B cell (primary cell): ENCODE data around the gene MLLT10. TPM values are rescaled to one million over a fixed set of nuclear protein-coding genes. Genes with fewer than 3 reads are reported as not detected.

Source experiments
- ATAC-seq: fragments of 200-7000 bp; cut with Tn5 transposase; one replicate; pipeline ENCODE4 v1.10.0; 2021; ENCODE audit warnings: low read depth, mild to moderate bottlenecking, moderate number of reproducible peaks, moderate library complexity
- CTCF ChIA-PET: fragments of 350-600 bp; sonication (Branson Sonifier 250); formaldehyde crosslinking; loops from one replicate; lab custom pipeline; 2021; ENCODE audit warnings: antibody characterized with exemption, inconsistent platforms; lab: Charles Lee
- POLR2A ChIA-PET: fragments of 350-600 bp; sonication (Branson Sonifier 250); formaldehyde crosslinking; loops from one replicate; lab custom pipeline; 2021; ENCODE audit warnings: antibody characterized with exemption; lab: Charles Lee
- DNase-seq: peaks from one replicate; pipeline ENCODE4 v3.0.0; 2013
- H2AFZ ChIP-seq: 2 replicates; pipeline ENCODE4 v1.6.1; 2012; ENCODE audit warnings: mild to moderate bottlenecking, low read depth, low read length; ENCODE audit not compliant: insufficient read depth, poor library complexity, severe bottlenecking
- H3K27ac ChIP-seq, 2 donors: 1 replicate in 1 of 2; 2 replicates in 1 of 2; pipeline ENCODE4 v1.5.1; 2012 to 2013; ENCODE audit warnings: low read length in 2 of 2, mild to moderate bottlenecking in 2 of 2, moderate library complexity in 1 of 2
- H3K27me3 ChIP-seq, 4 experiments: fragments of 200-600 bp in 1 of 4; sonication (generic) in 1 of 4; replicated peaks in 1 of 4; 1 replicate in 2 of 4; 2 replicates in 2 of 4; pipeline versions ENCODE4 v1.6.1 to v1.7.0; 2013 to 2016; ENCODE audit warnings: low read length in 3 of 4, mild to moderate bottlenecking in 2 of 4, mixed read lengths in 1 of 4, moderate library complexity in 1 of 4; ENCODE audit not compliant: insufficient read depth in 4 of 4, control insufficient read depth in 3 of 4; ENCODE audit errors: control extremely low read depth in 1 of 4
- H3K36me3 ChIP-seq, 2 experiments: replicated peaks in 1 of 2; 1 replicate in 1 of 2; 2 replicates in 1 of 2; pipeline versions ENCODE4 v1.6.1 to v1.7.1; 2013; ENCODE audit warnings: low read length in 1 of 2; ENCODE audit not compliant: insufficient read depth in 2 of 2, control insufficient read depth in 1 of 2; ENCODE audit errors: control extremely low read depth in 1 of 2, extremely low read depth in 1 of 2
- H3K4me1 ChIP-seq, 2 donors: fragments of 200-600 bp in 1 of 2; sonication (generic) in 1 of 2; 1 replicate in 1 of 2; 2 replicates in 1 of 2; pipeline versions ENCODE4 v1.5.1 to v1.6.1; 2013 to 2017; ENCODE audit warnings: low read length in 2 of 2; ENCODE audit not compliant: control insufficient read depth in 2 of 2, insufficient read depth in 2 of 2
- H3K4me2 ChIP-seq: replicated peaks from 2 replicates; pipeline ENCODE3; 2012; ENCODE audit warnings: mild to moderate bottlenecking, low read depth, low read length; ENCODE audit not compliant: poor library complexity, severe bottlenecking
- H3K4me3 ChIP-seq, 5 experiments: fragments of 200-600 bp in 1 of 5; sonication (generic) in 1 of 5; 1 replicate in 3 of 5; 2 replicates in 2 of 5; pipeline versions ENCODE4 v1.5.1 to v1.7.0; 2011 to 2016; ENCODE audit warnings: low read length in 4 of 5, mild to moderate bottlenecking in 4 of 5, low read depth in 2 of 5, control low read depth in 1 of 5, moderate library complexity in 1 of 5; ENCODE audit not compliant: insufficient read depth in 1 of 5; ENCODE audit errors: control extremely low read depth in 1 of 5, extremely low read depth in 1 of 5
- H3K79me2 ChIP-seq: fragments of 200-600 bp; sonication (generic); one replicate; pipeline ENCODE4 v1.6.0; 2016; ENCODE audit warnings: low read length; ENCODE audit not compliant: control insufficient read depth, insufficient read depth
- H3K9ac ChIP-seq: fragments of 200-600 bp; sonication (generic); 2 replicates; pipeline ENCODE4 v1.6.1; 2017; ENCODE audit warnings: mild to moderate bottlenecking, low read length, moderate library complexity
- H3K9me3 ChIP-seq, 3 donors: one replicate each; pipeline versions ENCODE4 v1.6.1 to v1.7.1; 2013; ENCODE audit warnings: low read length in 2 of 3; ENCODE audit not compliant: control insufficient read depth in 2 of 3, insufficient read depth in 1 of 3; ENCODE audit errors: control extremely low read depth in 1 of 3
- H4K20me1 ChIP-seq: 2 replicates; pipeline ENCODE4 v1.6.0; 2012; ENCODE audit warnings: mild to moderate bottlenecking, low read length; ENCODE audit not compliant: insufficient read depth, control insufficient read depth, poor library complexity, severe bottlenecking
- H3K27ac Mint-ChIP-seq: one replicate; pipeline ENCODE4 v1.8.0; 2021; ENCODE audit warnings: mixed read lengths
- H3K27me3 Mint-ChIP-seq: one replicate; pipeline ENCODE4 v1.8.0; 2021; ENCODE audit warnings: mixed read lengths
- H3K4me1 Mint-ChIP-seq: one replicate; pipeline ENCODE4 v1.8.0; 2021; ENCODE audit warnings: mixed read lengths
- H3K4me3 Mint-ChIP-seq: one replicate; pipeline ENCODE4 v1.8.0; 2021; ENCODE audit warnings: mixed read lengths
- H3K9me3 Mint-ChIP-seq: one replicate; pipeline ENCODE4 v1.8.0; 2022; ENCODE audit warnings: mixed read lengths; ENCODE audit not compliant: insufficient read depth
- EZH2 ChIP-seq: IDR thresholded peaks from 2 replicates; pipeline ENCODE4 v1.6.1; 2012; ENCODE audit warnings: borderline replicate concordance, low read depth, mild to moderate bottlenecking, moderate library complexity, low read length; ENCODE audit not compliant: insufficient read depth, poor library complexity, severe bottlenecking
- WGBS: methylation state at CpG from one replicate; pipeline ENCODE4 v1.1.5; 2013; ENCODE audit warnings: missing lambda C conversion rate; ENCODE audit not compliant: insufficient coverage; 5-methylcytosine and 5-hydroxymethylcytosine counted together
- intact Hi-C: fragments of 100-400 bp; cut with micrococcal nuclease; formaldehyde crosslinking; loops from one replicate; pipeline ENCODE4 v1.10.0; 2022
- polyA plus RNA-seq: library from polyadenylated mRNA; depleted of rRNA; stranded (reverse); fragments of >200 nt; gene quantifications from 2 replicates; pipeline ENCODE4 v1.2.3, GENCODE V29; 2012
- total RNA-seq, 2 donors: library from RNA; stranded (reverse); fragments of 120-200 nt in 1 of 2; gene quantifications; 1 replicate in 1 of 2; 2 replicates in 1 of 2; pipeline versions ENCODE4 v1.2.3 to v1.2.4, GENCODE V29; 2013 to 2022
- TF ChIP-seq, protein P1 (sequence below): fragments of 200-600 bp; IDR thresholded peaks from one replicate; pipeline ENCODE4 v1.8.0; 2022; ENCODE audit warnings: antibody characterized with exemption, mild to moderate bottlenecking

MLLT10 gene
- total and polyA plus RNA-seq, 2 donors (not counting 1 experiment from before 2014, with no cell fraction given): 21.7 to 70.5 TPM

DNA sequence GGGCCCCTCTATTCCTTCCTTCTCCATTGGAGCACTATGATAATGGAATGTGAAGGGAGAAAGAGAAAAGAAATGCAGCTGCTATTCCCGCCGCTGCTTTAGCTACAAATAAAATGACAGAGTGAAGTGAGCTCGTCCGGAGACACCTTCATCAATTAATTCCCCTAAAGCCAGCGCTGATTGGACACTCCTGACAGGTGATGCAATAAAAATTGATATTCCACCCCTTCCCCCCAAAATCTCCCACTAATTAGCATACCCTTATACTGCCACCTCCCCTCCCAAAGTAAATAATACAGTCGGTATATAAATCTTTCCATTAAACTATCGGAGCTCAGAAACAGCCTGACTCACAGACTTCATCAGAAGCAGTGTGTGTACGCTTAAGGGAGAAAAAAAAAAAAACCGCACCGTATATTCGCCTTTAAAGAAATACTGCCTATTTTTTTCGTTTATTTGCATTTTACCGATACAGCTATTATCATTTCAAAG, 15.8 kb upstream of the MLLT10 start:
- peaks cover 37 to 48% of the 10 kb centered on the region in 2 donors for H3K4me1 ChIP-seq
- Mint-ChIP-seq H3K4me1 (peaks cover 36% of the 10 kb centered on the region), H3K4me3 (peak overlapping the region; percentile 85), H3K27ac (peak overlapping the region; percentile 20), H3K27me3 (peaks cover 81% of the 10 kb centered on the region), H3K9me3 (no peaks in the 10 kb centered on the region)
- ChIA-PET POLR2A (interaction anchor here (0.7 to 1.3 kb wide), 3 partner anchors 9 to 822 kb away, joined by 3 to 7 read pairs (median 5); no protein-coding TSS in a partner anchor), CTCF (interaction anchor here (0.7 to 1.5 kb wide), 6 partner anchors 16 to 827 kb away, joined by 3 to 8 read pairs (median 4); partner anchors contain the start of genes MLLT10 and SPAG6)
- TF ChIP-seq, protein P1, sequence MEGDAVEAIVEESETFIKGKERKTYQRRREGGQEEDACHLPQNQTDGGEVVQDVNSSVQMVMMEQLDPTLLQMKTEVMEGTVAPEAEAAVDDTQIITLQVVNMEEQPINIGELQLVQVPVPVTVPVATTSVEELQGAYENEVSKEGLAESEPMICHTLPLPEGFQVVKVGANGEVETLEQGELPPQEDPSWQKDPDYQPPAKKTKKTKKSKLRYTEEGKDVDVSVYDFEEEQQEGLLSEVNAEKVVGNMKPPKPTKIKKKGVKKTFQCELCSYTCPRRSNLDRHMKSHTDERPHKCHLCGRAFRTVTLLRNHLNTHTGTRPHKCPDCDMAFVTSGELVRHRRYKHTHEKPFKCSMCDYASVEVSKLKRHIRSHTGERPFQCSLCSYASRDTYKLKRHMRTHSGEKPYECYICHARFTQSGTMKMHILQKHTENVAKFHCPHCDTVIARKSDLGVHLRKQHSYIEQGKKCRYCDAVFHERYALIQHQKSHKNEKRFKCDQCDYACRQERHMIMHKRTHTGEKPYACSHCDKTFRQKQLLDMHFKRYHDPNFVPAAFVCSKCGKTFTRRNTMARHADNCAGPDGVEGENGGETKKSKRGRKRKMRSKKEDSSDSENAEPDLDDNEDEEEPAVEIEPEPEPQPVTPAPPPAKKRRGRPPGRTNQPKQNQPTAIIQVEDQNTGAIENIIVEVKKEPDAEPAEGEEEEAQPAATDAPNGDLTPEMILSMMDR: no peak
- no peak for TF ChIP-seq EZH2
- ATAC-seq: no peak
- peak overlapping the region; percentile 55 for H3K9ac ChIP-seq
- peak overlapping the region in 1 of 5 experiments; percentile 61 for H3K4me3 ChIP-seq
- 0% methylated on average over 6 of the region's 13 CpGs for WGBS
- no peak overlapping the region for H3K27ac ChIP-seq
- peaks cover 0 to 81% (median 75%) of the 10 kb centered on the region in 4 experiments for H3K27me3 ChIP-seq
- H4K20me1 ChIP-seq: peaks cover 12% of the 10 kb centered on the region
- DNase-seq: peak; percentile 56
- H3K4me2 ChIP-seq: peak overlapping the region; percentile 89
- no peak overlapping the region for H2AFZ ChIP-seq
- no peaks in the 10 kb centered on the region for H3K36me3 ChIP-seq
- no peaks in the 10 kb centered on the region for H3K79me2 ChIP-seq
- H3K9me3 ChIP-seq: peaks cover 0 to 7% (median 0%) of the 10 kb centered on the region in 3 donors
- intact Hi-C loops: loop anchor here (1.0 kb wide), 1 partner anchor 9 kb away; no protein-coding TSS in a partner anchor
